ENCODE measurements around the gene AGPAT4. TPM values are rescaled to one million over a fixed set of nuclear protein-coding genes. Genes with fewer than 3 reads are reported as not detected.

Gene AGPAT4
- total RNA-seq, 1 experiment from 2014 or later: 10.1 TPM

- H3K36me3 ChIP-seq (ENCODE audit: insufficient read depth, low read length, poor library complexity, severe bottlenecking): no peaks in the 10 kb centered on the region
- no TSS peak for BruUV-seq (replicated peaks)
- ChIA-PET CTCF (no interaction called here), POLR2A (ENCODE audit: low non-redundant PET) (no interaction called here)
- H3K27me3 ChIP-seq (replicated peaks; ENCODE audit: insufficient read depth, low read depth, low read length, poor library complexity): no peaks in the 10 kb centered on the region
- no peak for DNase-seq (ENCODE audit: low spot score)
- H3K4me1 ChIP-seq (ENCODE audit: insufficient read depth, low read length, poor library complexity, severe bottlenecking): peaks cover 6% of the 10 kb centered on the region
- H3K27ac ChIP-seq (ENCODE audit: low read depth, low read length, poor library complexity, severe bottlenecking): no peak overlapping the region
- H3K4me3 ChIP-seq (ENCODE audit: low read depth, low read length, poor library complexity, severe bottlenecking): no peak overlapping the region
- intact Hi-C loops (cut with micrococcal nuclease; ENCODE audit: unreplicated experiment): loop anchor here (10.0 kb wide), 1 partner anchor 209 kb away; no protein-coding TSS in a partner anchor
- TF ChIP-seq CTCF (conservative IDR thresholded peaks at IDR 0.05; ENCODE audit: low read depth, low read length) (no peak), EZH2 (IDR thresholded peaks at IDR 0.05; ENCODE audit: borderline replicate concordance, low read depth, low read length, poor library complexity, severe bottlenecking) (no peak)
- no peaks in the 10 kb centered on the region for H3K9me3 ChIP-seq (ENCODE audit: low read depth, low read length, poor library complexity, severe bottlenecking)
These were observed 130.0 kb downstream of the AGPAT4 start for GRCh38 chr6:161143663-161144430.

GRCh38 chr6:161142957-161143296 lies 130.9 kb downstream of the AGPAT4 start:
- POLR2A ChIA-PET (ENCODE audit: low non-redundant PET): no interaction called here
- CTCF ChIA-PET: no interaction called here
- intact Hi-C loops (cut with micrococcal nuclease; ENCODE audit: unreplicated experiment): loop anchor here (10.0 kb wide), 1 partner anchor 208 kb away; no protein-coding TSS in a partner anchor
- H3K4me3 ChIP-seq (ENCODE audit: low read depth, low read length, poor library complexity, severe bottlenecking): no peak overlapping the region
- H3K9me3 ChIP-seq (ENCODE audit: low read depth, low read length, poor library complexity, severe bottlenecking): no peaks in the 10 kb centered on the region
- H3K27me3 ChIP-seq (replicated peaks; ENCODE audit: insufficient read depth, low read depth, low read length, poor library complexity): no peaks in the 10 kb centered on the region
- no peak for DNase-seq (ENCODE audit: low spot score)
- no peaks in the 10 kb centered on the region for H3K36me3 ChIP-seq (ENCODE audit: insufficient read depth, low read length, poor library complexity, severe bottlenecking)
- H3K4me1 ChIP-seq (ENCODE audit: insufficient read depth, low read length, poor library complexity, severe bottlenecking): peaks cover 6% of the 10 kb centered on the region
- no peak overlapping the region for H3K27ac ChIP-seq (ENCODE audit: low read depth, low read length, poor library complexity, severe bottlenecking)
- TF ChIP-seq EZH2 (IDR thresholded peaks at IDR 0.05; ENCODE audit: borderline replicate concordance, low read depth, low read length, poor library complexity, severe bottlenecking) (no peak), CTCF (conservative IDR thresholded peaks at IDR 0.05; ENCODE audit: low read depth, low read length) (no peak)
- no TSS peak for BruUV-seq (replicated peaks)

GRCh38 chr6:161141173-161141572 lies 132.7 kb downstream of the AGPAT4 start:
- H3K27me3 ChIP-seq (replicated peaks; ENCODE audit: insufficient read depth, low read depth, low read length, poor library complexity): no peaks in the 10 kb centered on the region
- peaks cover 6% of the 10 kb centered on the region for H3K4me1 ChIP-seq (ENCODE audit: insufficient read depth, low read length, poor library complexity, severe bottlenecking)
- H3K4me3 ChIP-seq (ENCODE audit: low read depth, low read length, poor library complexity, severe bottlenecking): no peak overlapping the region
- CTCF ChIA-PET: no interaction called here
- POLR2A ChIA-PET (ENCODE audit: low non-redundant PET): no interaction called here
- intact Hi-C loops (cut with micrococcal nuclease; ENCODE audit: unreplicated experiment): loop anchor here (10.0 kb wide), 1 partner anchor 206 kb away; no protein-coding TSS in a partner anchor
- H3K36me3 ChIP-seq (ENCODE audit: insufficient read depth, low read length, poor library complexity, severe bottlenecking): no peaks in the 10 kb centered on the region
- no peak for TF ChIP-seq EZH2 (IDR thresholded peaks at IDR 0.05; ENCODE audit: borderline replicate concordance, low read depth, low read length, poor library complexity, severe bottlenecking)
- no peak for TF ChIP-seq CTCF (conservative IDR thresholded peaks at IDR 0.05; ENCODE audit: low read depth, low read length)
- peak; percentile 61 for DNase-seq (ENCODE audit: low spot score)
- H3K27ac ChIP-seq (ENCODE audit: low read depth, low read length, poor library complexity, severe bottlenecking): no peak overlapping the region
- no peaks in the 10 kb centered on the region for H3K9me3 ChIP-seq (ENCODE audit: low read depth, low read length, poor library complexity, severe bottlenecking)
- BruUV-seq (replicated peaks): no TSS peak

Measured in A673 (cell line).